Endothelial cell of umbilical vein (primary cell): ENCODE data around the gene PLXDC1. TPM values are rescaled to one million over a fixed set of nuclear protein-coding genes. Genes with fewer than 3 reads are reported as not detected.

Experiments used
- BruUV-seq: library from RNA; stranded (reverse); fragments of 400-500 nt; replicated peaks from 2 replicates; lab custom pipeline; 2021; lab: Mats Ljungman, UMichigan
- CTCF ChIA-PET: fragments of 300-600, 350-600 bp; sonication (Branson Sonifier 250); formaldehyde crosslinking; loops from one replicate; lab custom pipeline; 2021; ENCODE audit warnings: antibody characterized with exemption, inconsistent platforms; lab: Charles Lee
- POLR2A ChIA-PET: fragments of 300-600, 350-600 bp; sonication (Branson Sonifier 250); formaldehyde crosslinking; loops from one replicate; lab custom pipeline; 2021; ENCODE audit warnings: antibody characterized with exemption, inconsistent platforms; lab: Charles Lee
- DNase-seq: peaks from one replicate; pipeline ENCODE4 v3.0.0-alpha.2; 2011; ENCODE audit warnings: low read depth, low spot score
- FAIRE-seq: peaks from 2 replicates; lab custom pipeline; 2011; peaks lifted over from hg19 to GRCh38; lab: Jason Lieb, UNC
- H2AFZ ChIP-seq: 2 replicates; pipeline ENCODE4 v1.6.0; 2012; ENCODE audit warnings: low read depth, low read length, control low read depth, inconsistent platforms
- H3K27ac ChIP-seq: 2 replicates; pipeline ENCODE4 v1.5.1; 2011; ENCODE audit warnings: low read depth, mild to moderate bottlenecking, control low read depth, low read length, moderate library complexity; ENCODE audit not compliant: insufficient read depth
- H3K27me3 ChIP-seq, 2 experiments: 2 replicates each; pipeline versions ENCODE4 v1.6.0 to v1.6.1; 2011; ENCODE audit warnings: low read length in 2 of 2, mixed read lengths in 1 of 2; ENCODE audit not compliant: control insufficient read depth in 2 of 2, insufficient read depth in 2 of 2
- H3K36me3 ChIP-seq, 2 experiments: 2 replicates in 1 of 2; 3 replicates in 1 of 2; pipeline ENCODE4 v1.5.1; 2011; ENCODE audit warnings: low read length in 2 of 2, mild to moderate bottlenecking in 1 of 2, moderate library complexity in 1 of 2; ENCODE audit not compliant: control insufficient read depth in 2 of 2, insufficient read depth in 2 of 2; ENCODE audit errors: extremely low read depth in 1 of 2
- H3K4me1 ChIP-seq: 3 replicates; pipeline ENCODE4 v1.5.1; 2011; ENCODE audit warnings: mild to moderate bottlenecking, low read length; ENCODE audit not compliant: control insufficient read depth, insufficient read depth; ENCODE audit errors: extremely low read depth
- H3K4me2 ChIP-seq: 2 replicates; pipeline ENCODE4 v1.6.1; 2011; ENCODE audit warnings: low read length, control low read depth, mixed read lengths; ENCODE audit not compliant: insufficient read depth
- H3K4me3 ChIP-seq, 3 experiments: fragments of 200-600 bp in 1 of 3; sonication (generic), shearing (Covaris generic) in 1 of 3; replicated peaks in 1 of 3; 2 replicates each; pipeline ENCODE4 v1.5.1; 2011 to 2016; ENCODE audit warnings: control low read depth in 3 of 3, low read length in 3 of 3, mild to moderate bottlenecking in 2 of 3, inconsistent platforms in 1 of 3, low read depth in 1 of 3, moderate library complexity in 1 of 3; ENCODE audit not compliant: insufficient read depth in 1 of 3
- H3K79me2 ChIP-seq: 2 replicates; pipeline ENCODE4 v1.6.0; 2012; ENCODE audit warnings: low read length, inconsistent platforms; ENCODE audit not compliant: control insufficient read depth, insufficient read depth
- H3K9ac ChIP-seq: replicated peaks from 2 replicates; pipeline ENCODE3; 2011; ENCODE audit warnings: low read length, control low read depth; ENCODE audit not compliant: insufficient read depth; ENCODE audit errors: extremely low read depth
- H3K9me1 ChIP-seq: replicated peaks from 3 replicates; pipeline ENCODE4 v1.6.0; 2011; ENCODE audit warnings: mild to moderate bottlenecking, low read length; ENCODE audit not compliant: control insufficient read depth, insufficient read depth; ENCODE audit errors: extremely low read depth
- H3K9me3 ChIP-seq: replicated peaks from 2 replicates; pipeline ENCODE4 v1.5.1; 2012; ENCODE audit warnings: low read length, inconsistent platforms; ENCODE audit not compliant: control insufficient read depth, insufficient read depth
- H4K20me1 ChIP-seq: replicated peaks from 2 replicates; pipeline ENCODE3; 2011; ENCODE audit warnings: mild to moderate bottlenecking, low read length; ENCODE audit not compliant: control insufficient read depth, insufficient read depth; ENCODE audit errors: extremely low read depth
- CTCF ChIP-seq, 2 donors: IDR thresholded peaks; 1 replicate in 1 of 2; 2 replicates in 1 of 2; pipeline ENCODE4 v1.5.1; 2011; ENCODE audit warnings: low read length in 2 of 2, mild to moderate bottlenecking in 2 of 2, moderate library complexity in 2 of 2, control low read depth in 1 of 2, inconsistent platforms in 1 of 2, low read depth in 1 of 2; ENCODE audit not compliant: insufficient read depth in 1 of 2; ENCODE audit errors: extremely low read depth in 1 of 2
- EZH2 ChIP-seq: IDR thresholded peaks from 2 replicates; pipeline ENCODE4 v1.6.1; 2012; ENCODE audit warnings: borderline replicate concordance, low read depth, mild to moderate bottlenecking, moderate library complexity, low read length, inconsistent platforms; ENCODE audit not compliant: severe bottlenecking
- FOS ChIP-seq: IDR thresholded peaks from 2 replicates; pipeline ENCODE4 v1.6.1; 2011; ENCODE audit warnings: mild to moderate bottlenecking, low read length, moderate library complexity, borderline replicate concordance; ENCODE audit not compliant: insufficient read depth
- GATA2 ChIP-seq: IDR thresholded peaks from 2 replicates; pipeline ENCODE4 v1.7.0; 2011; ENCODE audit warnings: low read depth, mild to moderate bottlenecking, moderate library complexity, mixed read lengths, low read length; ENCODE audit not compliant: insufficient read length, insufficient read depth
- JUN ChIP-seq: IDR thresholded peaks from 2 replicates; pipeline ENCODE4 v1.6.1; 2011; ENCODE audit warnings: borderline replicate concordance, low read depth; ENCODE audit not compliant: insufficient read length, insufficient read depth
- MAX ChIP-seq: IDR thresholded peaks from 2 replicates; pipeline ENCODE4 v1.6.1; 2011; ENCODE audit not compliant: insufficient read depth, insufficient read length
- MYC ChIP-seq: IDR thresholded peaks from one replicate; pipeline ENCODE4 v1.6.1; 2011; ENCODE audit warnings: mild to moderate bottlenecking, low read depth, low read length
- POLR2A ChIP-seq: IDR thresholded peaks from 2 replicates; pipeline ENCODE4 v1.6.1; 2012; ENCODE audit warnings: low read depth, mild to moderate bottlenecking, control low read depth, low read length
- POLR2AphosphoS5 ChIP-seq: IDR thresholded peaks from 2 replicates; pipeline ENCODE4 v1.6.1; 2012; ENCODE audit warnings: low read depth, mild to moderate bottlenecking, control low read depth, low read length, moderate library complexity; ENCODE audit not compliant: insufficient read depth
- dilution Hi-C: fragments of 300-500 bp; cut with MboI; formaldehyde crosslinking; loops from one replicate; pipeline ENCODE4 v1.15.0; 2019; ENCODE audit warnings: low sequenced_read_pairs; ENCODE audit not compliant: extremely low pct_ligation_motif_present
- intact Hi-C: fragments of 100-400 bp; cut with micrococcal nuclease; formaldehyde crosslinking; loops from one replicate; pipeline ENCODE4 v1.10.0; 2022
- polyA plus RNA-seq, 4 experiments: library from polyadenylated mRNA; depleted of rRNA in 3 of 4; stranded (reverse) in 3 of 4; unstranded in 1 of 4; fragments of >200 nt; gene quantifications; 2 replicates each; pipeline versions ENCODE4 v1.2.1 to v1.2.3, GENCODE V29; 2011 to 2012; ENCODE audit warnings: missing spikeins in 1 of 4
- total RNA-seq: library from RNA; stranded (reverse); gene quantifications from 2 replicates; pipeline ENCODE4 v1.2.3, GENCODE V29; 2021

PLXDC1 gene
- total and polyA plus RNA-seq, 2 donors (not counting 3 experiments of a cell fraction or from before 2014, with no cell fraction given): 0.03 TPM; not detected in 1

GRCh38 chr17:39143552-39144093, 7.8 kb downstream of the PLXDC1 start:
- H3K9me1 ChIP-seq: no peaks in the 10 kb centered on the region
- peaks cover 0 to under 1% of the 10 kb centered on the region in 2 experiments for H3K27me3 ChIP-seq
- H3K4me2 ChIP-seq: no peak overlapping the region
- no peaks in the 10 kb centered on the region for H3K36me3 ChIP-seq
- no peak overlapping the region for H3K27ac ChIP-seq
- H3K79me2 ChIP-seq: no peaks in the 10 kb centered on the region
- ChIA-PET CTCF (interaction anchor here (1.5 to 14.1 kb wide), 2 partner anchors 10 to 160 kb away, joined by 4 to 550 read pairs; no protein-coding TSS in a partner anchor), POLR2A (interaction anchor here (1.2 kb wide), 1 partner anchor 10 kb away, joined by 3 read pairs; no protein-coding TSS in a partner anchor)
- no peak overlapping the region for H3K4me3 ChIP-seq
- H2AFZ ChIP-seq: no peak overlapping the region
- no peak for TF ChIP-seq JUN
- no peak for TF ChIP-seq EZH2
- dilution Hi-C loops (no loop called here), intact Hi-C loops (no loop called here)
- FAIRE-seq (no peak), DNase-seq (no peak)
- H3K9me3 ChIP-seq: no peaks in the 10 kb centered on the region
- H4K20me1 ChIP-seq: no peaks in the 10 kb centered on the region
- no TSS peak for BruUV-seq
- H3K4me1 ChIP-seq: no peaks in the 10 kb centered on the region
- no peak overlapping the region for H3K9ac ChIP-seq

GRCh38 chr17:39141915-39142664, 9.3 kb downstream of the PLXDC1 start:
- no peaks in the 10 kb centered on the region for H4K20me1 ChIP-seq
- ChIA-PET POLR2A (no interaction called here), CTCF (interaction anchor here (14.1 kb wide), 1 partner anchor 158 kb away, joined by 550 read pairs; no protein-coding TSS in a partner anchor)
- no peak overlapping the region for H3K4me2 ChIP-seq
- H3K4me3 ChIP-seq: no peak overlapping the region
- no peaks in the 10 kb centered on the region for H3K36me3 ChIP-seq
- dilution Hi-C loops: no loop called here
- no peak overlapping the region for H2AFZ ChIP-seq
- DNase-seq (no peak), FAIRE-seq (no peak)
- no peaks in the 10 kb centered on the region for H3K9me1 ChIP-seq
- no peak overlapping the region for H3K9ac ChIP-seq
- intact Hi-C loops: no loop called here
- H3K27me3 ChIP-seq: no peaks in the 10 kb centered on the region
- BruUV-seq: no TSS peak
- H3K4me1 ChIP-seq: no peaks in the 10 kb centered on the region
- no peak for TF ChIP-seq GATA2
- no peak for TF ChIP-seq POLR2AphosphoS5
- no peak for TF ChIP-seq MYC
- no peak for TF ChIP-seq FOS
- no peak for TF ChIP-seq MAX
- TF ChIP-seq POLR2A: no peak
- TF ChIP-seq EZH2: no peak
- TF ChIP-seq JUN: no peak
- TF ChIP-seq CTCF (IDR thresholded peaks at IDR 0.05; ENCODE audit: extremely low read depth in 1 of 2, insufficient read depth in 1 of 2, low read depth in 1 of 2, low read length in 2 of 2): no peak
- no peaks in the 10 kb centered on the region for H3K79me2 ChIP-seq
- no peak overlapping the region for H3K27ac ChIP-seq
- H3K9me3 ChIP-seq: no peaks in the 10 kb centered on the region
